GM12878 (cell line): ENCODE results near the gene YPEL4. TPM values are rescaled to one million over a fixed set of nuclear protein-coding genes. Genes with fewer than 3 reads are reported as not detected.

Experiments
- ATAC-seq: fragments of 200-7000 bp; cut with Tn5 transposase; 3 replicates; pipeline ENCODE4 v1.9.1; 2020; ENCODE audit warnings: mild to moderate bottlenecking, moderate library complexity
- BruUV-seq: library from RNA; stranded (reverse); fragments of 400-500 nt; replicated peaks from 2 replicates; lab custom pipeline; 2021; lab: Mats Ljungman, UMichigan
- CTCF ChIA-PET: fragments of 300-600 bp; sonication (Branson Sonifier 250); formaldehyde crosslinking; extraction: SDS; loops from one replicate; lab custom pipeline; 2021; ENCODE audit warnings: inconsistent platforms; lab: Yijun Ruan, JAX
- POLR2A ChIA-PET: fragments of 350-600 bp; formaldehyde crosslinking; extraction: SDS; loops from one replicate; lab custom pipeline; 2021; ENCODE audit warnings: inconsistent platforms; lab: Charles Lee
- RAD21 ChIA-PET: fragments of 300-600 bp; sonication (Branson Sonifier 250); formaldehyde crosslinking; loops from one replicate; lab custom pipeline; 2023; ENCODE audit warnings: antibody characterized with exemption; ENCODE audit not compliant: unreplicated experiment; lab: Charles Lee
- SMC1A ChIA-PET: fragments of 300-600 bp; sonication (Branson Sonifier 250); formaldehyde crosslinking; loops from one replicate; lab custom pipeline; 2023; ENCODE audit not compliant: unreplicated experiment, uncharacterized antibody; lab: Charles Lee
- DNase-seq: peaks from one replicate; pipeline ENCODE4 v3.0.0-alpha.2; 2011; ENCODE audit warnings: low read depth, low spot score
- FAIRE-seq: peaks from 3 replicates; lab custom pipeline; 2011; peaks lifted over from hg19 to GRCh38; lab: Jason Lieb, UNC
- H2AFZ ChIP-seq: 2 replicates; pipeline ENCODE4 v1.6.0; 2011; ENCODE audit warnings: low read depth, low read length, control low read depth; ENCODE audit not compliant: control insufficient read depth
- H3K27ac ChIP-seq: 2 replicates; pipeline ENCODE4 v1.5.1; 2011; ENCODE audit warnings: control low read depth; ENCODE audit not compliant: control insufficient read depth, insufficient read depth
- H3K27me3 ChIP-seq, 2 experiments: replicated peaks in 1 of 2; 2 replicates each; pipeline versions ENCODE4 v1.6.0 to v1.6.1; 2011; ENCODE audit warnings: low read length in 1 of 2; ENCODE audit not compliant: control insufficient read depth in 2 of 2, insufficient read depth in 2 of 2
- H3K36me3 ChIP-seq, 2 experiments: 2 replicates each; pipeline ENCODE4 v1.5.1; 2011; ENCODE audit warnings: low read length in 1 of 2; ENCODE audit not compliant: control insufficient read depth in 2 of 2, insufficient read depth in 2 of 2
- H3K4me1 ChIP-seq: 2 replicates; pipeline ENCODE4 v1.6.1; 2011; ENCODE audit warnings: mild to moderate bottlenecking, low read length, moderate library complexity, mixed read lengths; ENCODE audit not compliant: control insufficient read depth, insufficient read depth
- H3K4me2 ChIP-seq: 2 replicates; pipeline ENCODE4 v1.6.0; 2011; ENCODE audit warnings: control low read depth; ENCODE audit not compliant: control insufficient read depth, insufficient read depth
- H3K4me3 ChIP-seq: fragments of 200-600 bp; sonication (generic); 2 replicates; pipeline ENCODE4 v1.5.1; 2016
- H3K79me2 ChIP-seq: 2 replicates; pipeline ENCODE4 v1.6.0; 2011; ENCODE audit warnings: low read length; ENCODE audit not compliant: control insufficient read depth, insufficient read depth
- H3K9ac ChIP-seq: 2 replicates; pipeline ENCODE4 v1.8.0; 2011; ENCODE audit warnings: low read length, control low read depth, mixed read lengths; ENCODE audit not compliant: control insufficient read depth, insufficient read depth
- H3K9me3 ChIP-seq: replicated peaks from 3 replicates; pipeline ENCODE4 v1.5.1; 2011; ENCODE audit warnings: mild to moderate bottlenecking, low read length; ENCODE audit not compliant: control insufficient read depth, insufficient read depth
- H4K20me1 ChIP-seq: 2 replicates; pipeline ENCODE4 v1.6.0; 2011; ENCODE audit not compliant: control insufficient read depth, insufficient read depth
- CHD4 ChIP-seq: fragments of 200-600 bp; sonication (generic); IDR thresholded peaks from 2 replicates; pipeline ENCODE4 v1.6.1; 2016; ENCODE audit warnings: mild to moderate bottlenecking
- ETV6 ChIP-seq, 2 experiments: fragments of 450-650 bp in 1 of 2; IDR thresholded peaks in 1 of 2; conservative IDR thresholded peaks in 1 of 2; 2 replicates each; pipeline ENCODE4 v1.6.1; 2014; ENCODE audit warnings: antibody characterized with exemption in 1 of 2, borderline replicate concordance in 1 of 2, low read depth in 1 of 2, mild to moderate bottlenecking in 1 of 2, moderate library complexity in 1 of 2
- IKZF2 ChIP-seq, 2 experiments: fragments of 450-650 bp; IDR thresholded peaks; 2 replicates each; pipeline ENCODE4 v1.6.1; 2017; ENCODE audit warnings: mild to moderate bottlenecking in 2 of 2, moderate library complexity in 2 of 2
- JUND ChIP-seq: IDR thresholded peaks from 2 replicates; pipeline ENCODE4 v1.6.1; 2012; ENCODE audit warnings: low read depth, mild to moderate bottlenecking, low read length, improper control_type of control experiment, moderate library complexity
- NFYA ChIP-seq: IDR thresholded peaks from 2 replicates; pipeline ENCODE4 v1.6.1; 2011; ENCODE audit warnings: low read depth, mild to moderate bottlenecking, low read length, improper control_type of control experiment, borderline replicate concordance
- RBBP5 ChIP-seq: fragments of 200-600 bp; sonication (generic); conservative IDR thresholded peaks from 2 replicates; pipeline ENCODE4 v1.6.1; 2016
- RUNX3 ChIP-seq: IDR thresholded peaks from 2 replicates; pipeline ENCODE4 v1.6.1; 2012; ENCODE audit warnings: low read length, inconsistent platforms
- STAT3 ChIP-seq: IDR thresholded peaks from 2 replicates; pipeline ENCODE4 v1.6.1; 2011; ENCODE audit warnings: low read depth, low read length, improper control_type of control experiment
- TCF7 ChIP-seq: IDR thresholded peaks from 2 replicates; pipeline ENCODE4 v1.6.1; 2014; ENCODE audit warnings: antibody characterized with exemption, borderline replicate concordance
- WRNIP1 ChIP-seq: IDR thresholded peaks from 2 replicates; pipeline ENCODE4 v1.6.1; 2011; ENCODE audit warnings: low read depth, low read length, improper control_type of control experiment, borderline replicate concordance
- WGBS: methylation state at CpG from one replicate; pipeline ENCODE4 v1.1.6; 2016; ENCODE audit warnings: low lambda C conversion rate; ENCODE audit not compliant: insufficient replicate concordance, insufficient coverage; ENCODE audit errors: missing lambda C conversion rate; 5-methylcytosine and 5-hydroxymethylcytosine counted together
- in situ Hi-C: fragments of 300-500 bp; cut with MboI; formaldehyde crosslinking; loops from 9 replicates; pipeline ENCODE4 v1.14.3; 2018; ENCODE audit warnings: mixed read lengths
- intact Hi-C: fragments of 100-400 bp; cut with micrococcal nuclease; formaldehyde crosslinking; loops from one replicate; pipeline ENCODE4 v1.14.2; 2022; ENCODE audit not compliant: unreplicated experiment
- polyA plus RNA-seq, 11 experiments: library from polyadenylated mRNA; depleted of rRNA in 4 of 11; unstranded in 6 of 11; stranded (reverse) in 5 of 11; fragments of >200 nt; fragmentation: Nextera tagmentation in 4 of 11; fragmentation: Illumina TruSeq in 1 of 11; extraction: Ambion mirVana in 4 of 11; extraction: Trizol in 1 of 11; gene quantifications; 1 replicate in 1 of 11; 2 replicates in 10 of 11; pipeline versions ENCODE4 v1.2.1 to v1.2.3, GENCODE V29; 2011 to 2016; ENCODE audit warnings: inconsistent platforms in 2 of 11, missing spikeins in 2 of 11, low read depth in 1 of 11
- total RNA-seq, 4 experiments: library from RNA; depleted of rRNA in 3 of 4; stranded (reverse); fragments of >200 nt in 3 of 4; fragmentation: Illumina TruSeq in 1 of 4; extraction: Trizol in 1 of 4; gene quantifications; 2 replicates each; pipeline versions ENCODE4 v1.2.1 to v1.2.3, GENCODE V29; 2013 to 2021
- TF ChIP-seq, protein P1 (sequence below): fragments of 150-350 bp; IDR thresholded peaks from 2 replicates; pipeline ENCODE4 v1.6.1; 2014; ENCODE audit warnings: mild to moderate bottlenecking, low read depth, low read length
- TF ChIP-seq, protein P2 (sequence below): IDR thresholded peaks from 2 replicates; pipeline ENCODE4 v1.6.1; 2012; ENCODE audit warnings: low read length, inconsistent platforms
- TF ChIP-seq, protein P3 (sequence below): fragments of 450-650 bp; formaldehyde crosslinking; IDR thresholded peaks from 2 replicates; pipeline ENCODE4 v1.4.0; 2020; ENCODE audit warnings: mild to moderate bottlenecking, moderate library complexity
- TF ChIP-seq, protein P4 (sequence below): fragments of 450-650 bp; IDR thresholded peaks from 2 replicates; pipeline ENCODE4 v1.6.1; 2018; ENCODE audit warnings: borderline replicate concordance, mild to moderate bottlenecking; ENCODE audit not compliant: partially characterized antibody
- TF ChIP-seq, protein P5 (sequence below): fragments of 450-650 bp; IDR thresholded peaks from 2 replicates; pipeline ENCODE4 v1.6.1; 2017; ENCODE audit warnings: borderline replicate concordance

The YPEL4 gene
- total and polyA plus RNA-seq, 10 of the 15 experiments (the other 5 are each of a cell fraction or from before 2014, with no cell fraction given), result 0.07 to 0.50 (median 0.13) TPM; not detected in 5

DNA sequence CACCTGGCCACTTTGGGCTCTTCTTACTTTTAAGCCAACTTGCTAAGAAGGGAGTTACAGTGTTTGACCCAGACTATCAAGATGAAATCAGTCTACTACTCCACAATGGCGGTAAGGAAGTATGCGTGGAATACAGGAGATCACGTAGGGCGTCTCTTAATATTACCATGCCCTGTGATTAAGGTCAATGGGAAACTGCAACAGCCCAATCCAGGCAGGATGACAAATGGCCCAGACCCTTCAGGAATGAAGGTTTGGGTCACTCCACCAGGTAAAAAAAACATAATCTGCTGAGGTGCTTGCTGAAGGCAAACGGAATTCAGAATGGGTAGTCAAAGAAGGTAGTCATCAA, 1.0 kb upstream of the YPEL4 start:
- WGBS, result 82% methylated on average over 5 of the region's 5 CpGs
- Histone ChIP-seq H3K36me3 (no peaks in the 10 kb centered on the region), H4K20me1 (no peaks in the 10 kb centered on the region), H3K4me1 (peaks cover 12% of the 10 kb centered on the region), H3K9me3 (no peaks in the 10 kb centered on the region), H3K9ac (no peak overlapping the region), H3K27ac (no peak overlapping the region), H3K27me3 (peaks cover 12 to 17% of the 10 kb centered on the region in 2 experiments), H3K4me2 (no peak overlapping the region), H3K4me3 (no peak overlapping the region), H2AFZ (no peak overlapping the region), H3K79me2 (no peaks in the 10 kb centered on the region)
- no TSS peak for BruUV-seq
- in situ Hi-C loops (no loop called here), intact Hi-C loops (no loop called here)
- ChIA-PET RAD21 (no interaction called here), POLR2A (no interaction called here), SMC1A (no interaction called here), CTCF (no interaction called here)
- ATAC-seq (no peak), DNase-seq (no peak), FAIRE-seq (no peak)
- TF ChIP-seq ETV6 (conservative IDR thresholded peaks at IDR 0.05 in 1 of 2, IDR thresholded peaks at IDR 0.05 in 1 of 2; ENCODE audit: borderline replicate concordance in 1 of 2, low read depth in 1 of 2), result no peak
- TF ChIP-seq, protein P1, sequence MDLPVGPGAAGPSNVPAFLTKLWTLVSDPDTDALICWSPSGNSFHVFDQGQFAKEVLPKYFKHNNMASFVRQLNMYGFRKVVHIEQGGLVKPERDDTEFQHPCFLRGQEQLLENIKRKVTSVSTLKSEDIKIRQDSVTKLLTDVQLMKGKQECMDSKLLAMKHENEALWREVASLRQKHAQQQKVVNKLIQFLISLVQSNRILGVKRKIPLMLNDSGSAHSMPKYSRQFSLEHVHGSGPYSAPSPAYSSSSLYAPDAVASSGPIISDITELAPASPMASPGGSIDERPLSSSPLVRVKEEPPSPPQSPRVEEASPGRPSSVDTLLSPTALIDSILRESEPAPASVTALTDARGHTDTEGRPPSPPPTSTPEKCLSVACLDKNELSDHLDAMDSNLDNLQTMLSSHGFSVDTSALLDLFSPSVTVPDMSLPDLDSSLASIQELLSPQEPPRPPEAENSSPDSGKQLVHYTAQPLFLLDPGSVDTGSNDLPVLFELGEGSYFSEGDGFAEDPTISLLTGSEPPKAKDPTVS, result no peak
- TF ChIP-seq TCF7, result no peak
- TF ChIP-seq RUNX3, result no peak
- TF ChIP-seq, protein P2, sequence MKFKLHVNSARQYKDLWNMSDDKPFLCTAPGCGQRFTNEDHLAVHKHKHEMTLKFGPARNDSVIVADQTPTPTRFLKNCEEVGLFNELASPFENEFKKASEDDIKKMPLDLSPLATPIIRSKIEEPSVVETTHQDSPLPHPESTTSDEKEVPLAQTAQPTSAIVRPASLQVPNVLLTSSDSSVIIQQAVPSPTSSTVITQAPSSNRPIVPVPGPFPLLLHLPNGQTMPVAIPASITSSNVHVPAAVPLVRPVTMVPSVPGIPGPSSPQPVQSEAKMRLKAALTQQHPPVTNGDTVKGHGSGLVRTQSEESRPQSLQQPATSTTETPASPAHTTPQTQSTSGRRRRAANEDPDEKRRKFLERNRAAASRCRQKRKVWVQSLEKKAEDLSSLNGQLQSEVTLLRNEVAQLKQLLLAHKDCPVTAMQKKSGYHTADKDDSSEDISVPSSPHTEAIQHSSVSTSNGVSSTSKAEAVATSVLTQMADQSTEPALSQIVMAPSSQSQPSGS, result no peak
- TF ChIP-seq, protein P3, sequence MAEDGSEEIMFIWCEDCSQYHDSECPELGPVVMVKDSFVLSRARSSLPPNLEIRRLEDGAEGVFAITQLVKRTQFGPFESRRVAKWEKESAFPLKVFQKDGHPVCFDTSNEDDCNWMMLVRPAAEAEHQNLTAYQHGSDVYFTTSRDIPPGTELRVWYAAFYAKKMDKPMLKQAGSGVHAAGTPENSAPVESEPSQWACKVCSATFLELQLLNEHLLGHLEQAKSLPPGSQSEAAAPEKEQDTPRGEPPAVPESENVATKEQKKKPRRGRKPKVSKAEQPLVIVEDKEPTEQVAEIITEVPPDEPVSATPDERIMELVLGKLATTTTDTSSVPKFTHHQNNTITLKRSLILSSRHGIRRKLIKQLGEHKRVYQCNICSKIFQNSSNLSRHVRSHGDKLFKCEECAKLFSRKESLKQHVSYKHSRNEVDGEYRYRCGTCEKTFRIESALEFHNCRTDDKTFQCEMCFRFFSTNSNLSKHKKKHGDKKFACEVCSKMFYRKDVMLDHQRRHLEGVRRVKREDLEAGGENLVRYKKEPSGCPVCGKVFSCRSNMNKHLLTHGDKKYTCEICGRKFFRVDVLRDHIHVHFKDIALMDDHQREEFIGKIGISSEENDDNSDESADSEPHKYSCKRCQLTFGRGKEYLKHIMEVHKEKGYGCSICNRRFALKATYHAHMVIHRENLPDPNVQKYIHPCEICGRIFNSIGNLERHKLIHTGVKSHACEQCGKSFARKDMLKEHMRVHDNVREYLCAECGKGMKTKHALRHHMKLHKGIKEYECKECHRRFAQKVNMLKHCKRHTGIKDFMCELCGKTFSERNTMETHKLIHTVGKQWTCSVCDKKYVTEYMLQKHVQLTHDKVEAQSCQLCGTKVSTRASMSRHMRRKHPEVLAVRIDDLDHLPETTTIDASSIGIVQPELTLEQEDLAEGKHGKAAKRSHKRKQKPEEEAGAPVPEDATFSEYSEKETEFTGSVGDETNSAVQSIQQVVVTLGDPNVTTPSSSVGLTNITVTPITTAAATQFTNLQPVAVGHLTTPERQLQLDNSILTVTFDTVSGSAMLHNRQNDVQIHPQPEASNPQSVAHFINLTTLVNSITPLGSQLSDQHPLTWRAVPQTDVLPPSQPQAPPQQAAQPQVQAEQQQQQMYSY, result no peak
- no peak for TF ChIP-seq JUND
- TF ChIP-seq STAT3, result no peak
- TF ChIP-seq WRNIP1, result no peak
- TF ChIP-seq NFYA, result no peak
- no peak for TF ChIP-seq CHD4
- no peak for TF ChIP-seq IKZF2 (IDR thresholded peaks at IDR 0.05)
- TF ChIP-seq, protein P4, sequence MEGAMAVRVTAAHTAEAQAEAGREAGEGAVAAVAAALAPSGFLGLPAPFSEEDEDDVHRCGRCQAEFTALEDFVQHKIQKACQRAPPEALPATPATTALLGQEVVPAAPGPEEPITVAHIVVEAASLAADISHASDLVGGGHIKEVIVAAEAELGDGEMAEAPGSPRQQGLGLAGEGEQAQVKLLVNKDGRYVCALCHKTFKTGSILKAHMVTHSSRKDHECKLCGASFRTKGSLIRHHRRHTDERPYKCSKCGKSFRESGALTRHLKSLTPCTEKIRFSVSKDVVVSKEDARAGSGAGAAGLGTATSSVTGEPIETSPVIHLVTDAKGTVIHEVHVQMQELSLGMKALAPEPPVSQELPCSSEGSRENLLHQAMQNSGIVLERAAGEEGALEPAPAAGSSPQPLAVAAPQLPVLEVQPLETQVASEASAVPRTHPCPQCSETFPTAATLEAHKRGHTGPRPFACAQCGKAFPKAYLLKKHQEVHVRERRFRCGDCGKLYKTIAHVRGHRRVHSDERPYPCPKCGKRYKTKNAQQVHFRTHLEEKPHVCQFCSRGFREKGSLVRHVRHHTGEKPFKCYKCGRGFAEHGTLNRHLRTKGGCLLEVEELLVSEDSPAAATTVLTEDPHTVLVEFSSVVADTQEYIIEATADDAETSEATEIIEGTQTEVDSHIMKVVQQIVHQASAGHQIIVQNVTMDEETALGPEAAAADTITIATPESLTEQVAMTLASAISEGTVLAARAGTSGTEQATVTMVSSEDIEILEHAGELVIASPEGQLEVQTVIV, result no peak
- TF ChIP-seq, protein P5, sequence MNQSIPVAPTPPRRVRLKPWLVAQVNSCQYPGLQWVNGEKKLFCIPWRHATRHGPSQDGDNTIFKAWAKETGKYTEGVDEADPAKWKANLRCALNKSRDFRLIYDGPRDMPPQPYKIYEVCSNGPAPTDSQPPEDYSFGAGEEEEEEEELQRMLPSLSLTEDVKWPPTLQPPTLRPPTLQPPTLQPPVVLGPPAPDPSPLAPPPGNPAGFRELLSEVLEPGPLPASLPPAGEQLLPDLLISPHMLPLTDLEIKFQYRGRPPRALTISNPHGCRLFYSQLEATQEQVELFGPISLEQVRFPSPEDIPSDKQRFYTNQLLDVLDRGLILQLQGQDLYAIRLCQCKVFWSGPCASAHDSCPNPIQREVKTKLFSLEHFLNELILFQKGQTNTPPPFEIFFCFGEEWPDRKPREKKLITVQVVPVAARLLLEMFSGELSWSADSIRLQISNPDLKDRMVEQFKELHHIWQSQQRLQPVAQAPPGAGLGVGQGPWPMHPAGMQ, result no peak
- no peak for TF ChIP-seq RBBP5
